ENCODE data around the gene ALK. TPM values are rescaled to one million over a fixed set of nuclear protein-coding genes. Genes with fewer than 3 reads are reported as not detected.

ALK gene
- total RNA-seq, 4 donors from 2014 or later, result 0.32 to 0.42 TPM; not detected in 2

DNA sequence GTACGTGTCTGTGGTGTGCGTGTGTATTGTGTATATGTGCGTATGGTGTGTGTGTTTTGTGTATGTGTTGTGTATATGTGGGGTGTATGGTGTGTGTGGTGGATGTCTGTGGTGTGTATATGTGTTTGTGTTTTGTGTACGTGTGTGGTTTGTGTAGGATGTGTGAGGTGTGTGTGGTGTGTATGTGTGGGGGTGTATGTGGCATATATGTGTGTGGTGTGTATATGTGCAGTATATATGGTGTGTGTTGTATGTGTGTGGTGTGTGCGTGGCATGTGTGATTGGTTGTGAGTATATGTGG lies 704.8 kb downstream of the ALK start:
- Histone ChIP-seq H3K4me3 (no peak overlapping the region), H3K27ac (no peak overlapping the region), H3K27me3 (no peaks in the 10 kb centered on the region), H3K4me1 (no peaks in the 10 kb centered on the region), H3K36me3 (no peaks in the 10 kb centered on the region), H3K9me3 (no peaks in the 10 kb centered on the region)
- no peak for DNase-seq (ENCODE audit: low spot score in 2 of 2)
- TF ChIP-seq POLR2A (IDR thresholded peaks at IDR 0.05) (no peak), CTCF (IDR thresholded peaks at IDR 0.05) (no peak), EP300 (IDR thresholded peaks at IDR 0.05) (no peak), POLR2AphosphoS5 (IDR thresholded peaks at IDR 0.05) (no peak)
- WGBS, result 95% methylated on average over 5 of the region's 5 CpGs

GRCh38 chr2:29215739-29216608 lies 705.4 kb downstream of the ALK start:
- no peaks in the 10 kb centered on the region for H3K27me3 ChIP-seq
- DNase-seq (ENCODE audit: low spot score in 2 of 2), result peak in 1 of 2 donors; percentile 58
- no peaks in the 10 kb centered on the region for H3K4me1 ChIP-seq

DNA sequence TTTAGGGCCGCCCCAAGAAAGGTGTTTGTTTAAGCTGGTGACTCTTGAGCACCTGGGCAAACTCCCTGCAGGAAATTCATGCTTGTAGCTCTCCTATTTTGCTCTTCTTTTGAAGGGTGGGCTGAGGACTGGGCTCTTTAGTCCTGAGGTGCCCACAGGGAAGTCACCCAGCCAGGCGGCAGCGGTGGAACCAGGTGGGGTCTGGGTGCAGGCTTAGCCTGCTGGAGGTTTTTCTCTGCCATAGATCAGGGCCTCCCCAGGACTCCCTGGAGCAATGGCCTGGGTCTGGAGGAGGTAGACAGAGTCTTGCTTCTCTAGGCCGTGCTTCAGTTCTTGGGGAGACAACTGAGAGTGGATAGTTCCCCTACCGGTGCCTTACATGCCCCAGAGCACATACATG lies 706.3 kb downstream of the ALK start:
- TF ChIP-seq POLR2AphosphoS5 (IDR thresholded peaks at IDR 0.05), result no peak
- TF ChIP-seq CTCF (IDR thresholded peaks at IDR 0.05), result no peak
- no peak for DNase-seq (ENCODE audit: low spot score in 2 of 2)
- no peak overlapping the region for H3K4me3 ChIP-seq
- no peaks in the 10 kb centered on the region for H3K36me3 ChIP-seq
- H3K27me3 ChIP-seq, result no peaks in the 10 kb centered on the region
- H3K27ac ChIP-seq, result no peak overlapping the region
- WGBS, result 81% methylated on average over 3 of the region's 5 CpGs
- H3K4me1 ChIP-seq, result no peaks in the 10 kb centered on the region
- no peaks in the 10 kb centered on the region for H3K9me3 ChIP-seq

More at GRCh38 chr2:29215739-29216608, 705.4 kb downstream of the ALK start:
- TF ChIP-seq EP300 (IDR thresholded peaks at IDR 0.05) (no peak), POLR2A (IDR thresholded peaks at IDR 0.05) (no peak), POLR2AphosphoS5 (IDR thresholded peaks at IDR 0.05) (no peak), CTCF (IDR thresholded peaks at IDR 0.05) (no peak)
- H3K27ac ChIP-seq, result no peak overlapping the region
- no peaks in the 10 kb centered on the region for H3K36me3 ChIP-seq
- no peaks in the 10 kb centered on the region for H3K9me3 ChIP-seq
- 85% methylated on average over 17 of the region's 20 CpGs for WGBS
- no peak overlapping the region for H3K4me3 ChIP-seq

DNA sequence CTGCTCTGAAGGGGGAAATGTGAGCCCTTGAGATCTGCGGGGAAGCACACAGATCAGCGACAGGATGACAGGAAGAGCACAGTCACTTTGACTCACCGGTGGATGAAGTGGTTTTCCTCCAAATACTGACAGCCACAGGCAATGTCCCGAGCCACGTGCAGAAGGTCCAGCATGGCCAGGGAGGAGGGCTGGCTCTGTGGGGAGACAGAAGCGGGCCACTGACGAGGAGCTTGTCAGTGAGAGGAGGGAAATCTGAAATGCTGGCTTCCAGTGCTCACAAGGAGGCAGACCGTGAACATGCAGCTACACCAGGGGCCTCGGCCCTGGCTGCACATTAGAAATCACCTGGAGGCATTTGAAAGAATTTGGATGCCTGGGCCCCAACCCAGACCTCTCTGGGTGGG lies 707.5 kb downstream of the ALK start:
- H3K9me3 ChIP-seq, result no peaks in the 10 kb centered on the region
- no peaks in the 10 kb centered on the region for H3K27me3 ChIP-seq
- no peak overlapping the region for H3K27ac ChIP-seq
- DNase-seq (ENCODE audit: low spot score in 2 of 2), result no peak
- no peak overlapping the region for H3K4me3 ChIP-seq
- 38% methylated on average over 9 of the region's 9 CpGs for WGBS
- H3K4me1 ChIP-seq, result no peaks in the 10 kb centered on the region
- TF ChIP-seq POLR2AphosphoS5 (IDR thresholded peaks at IDR 0.05) (no peak), EP300 (IDR thresholded peaks at IDR 0.05) (no peak), CTCF (IDR thresholded peaks at IDR 0.05) (no peak), POLR2A (IDR thresholded peaks at IDR 0.05) (no peak)
- H3K36me3 ChIP-seq, result no peaks in the 10 kb centered on the region

GRCh38 chr2:29212009-29212408 lies 709.4 kb downstream of the ALK start:
- H3K9me3 ChIP-seq, result no peaks in the 10 kb centered on the region
- H3K36me3 ChIP-seq, result no peaks in the 10 kb centered on the region
- no peak overlapping the region for H3K27ac ChIP-seq
- H3K4me1 ChIP-seq, result peaks cover 5% of the 10 kb centered on the region
- DNase-seq (ENCODE audit: low spot score in 2 of 2), result no peak
- TF ChIP-seq CTCF (IDR thresholded peaks at IDR 0.05) (no peak), EP300 (IDR thresholded peaks at IDR 0.05) (no peak), POLR2AphosphoS5 (IDR thresholded peaks at IDR 0.05) (no peak), POLR2A (IDR thresholded peaks at IDR 0.05) (no peak)
- no peaks in the 10 kb centered on the region for H3K27me3 ChIP-seq
- 72% methylated on average over 5 of the region's 5 CpGs for WGBS
- H3K4me3 ChIP-seq, result no peak overlapping the region
